ENCODE results near the gene NOS3.

Gene NOS3

GRCh38 chr7:150945171-150945852 lies 45.5 kb upstream of the NOS3 start:
- FAIRE-seq (no peak), DNase-seq (ENCODE audit: insufficient read length, low spot score) (no peak)
- TF ChIP-seq CTCF (IDR thresholded peaks at IDR 0.05; ENCODE audit: insufficient read depth, missing control alignments), result no peak

- TF ChIP-seq CTCF (IDR thresholded peaks at IDR 0.05; ENCODE audit: insufficient read depth, missing control alignments), result no peak
- no peak for FAIRE-seq
- DNase-seq (ENCODE audit: insufficient read length, low spot score), result no peak
These were observed 44.9 kb upstream of the NOS3 start for GRCh38 chr7:150945853-150946420.

GRCh38 chr7:150946421-150947240 lies 44.2 kb upstream of the NOS3 start:
- no peak for DNase-seq (ENCODE audit: insufficient read length, low spot score)

GRCh38 chr7:150947241-150947745 lies 43.5 kb upstream of the NOS3 start:
- no peak for TF ChIP-seq CTCF (IDR thresholded peaks at IDR 0.05; ENCODE audit: insufficient read depth, missing control alignments)
- no peak for FAIRE-seq

More at GRCh38 chr7:150946421-150947240, 44.2 kb upstream of the NOS3 start:
- TF ChIP-seq CTCF (IDR thresholded peaks at IDR 0.05; ENCODE audit: insufficient read depth, missing control alignments), result no peak
- no peak for FAIRE-seq

GRCh38 chr7:150947761-150948651 lies 42.8 kb upstream of the NOS3 start:
- no peak for FAIRE-seq
- TF ChIP-seq CTCF (IDR thresholded peaks at IDR 0.05; ENCODE audit: insufficient read depth, missing control alignments), result no peak
- no peak for DNase-seq (ENCODE audit: insufficient read length, low spot score)

More at GRCh38 chr7:150947241-150947745, 43.5 kb upstream of the NOS3 start:
- no peak for DNase-seq (ENCODE audit: insufficient read length, low spot score)

GRCh38 chr7:150948791-150949251 lies 42.0 kb upstream of the NOS3 start:
- TF ChIP-seq CTCF (IDR thresholded peaks at IDR 0.05; ENCODE audit: insufficient read depth, missing control alignments), result no peak
- FAIRE-seq, result no peak
- DNase-seq (ENCODE audit: insufficient read length, low spot score), result no peak
